Measurements from ENCODE around the gene LPP.

The LPP gene

DNA sequence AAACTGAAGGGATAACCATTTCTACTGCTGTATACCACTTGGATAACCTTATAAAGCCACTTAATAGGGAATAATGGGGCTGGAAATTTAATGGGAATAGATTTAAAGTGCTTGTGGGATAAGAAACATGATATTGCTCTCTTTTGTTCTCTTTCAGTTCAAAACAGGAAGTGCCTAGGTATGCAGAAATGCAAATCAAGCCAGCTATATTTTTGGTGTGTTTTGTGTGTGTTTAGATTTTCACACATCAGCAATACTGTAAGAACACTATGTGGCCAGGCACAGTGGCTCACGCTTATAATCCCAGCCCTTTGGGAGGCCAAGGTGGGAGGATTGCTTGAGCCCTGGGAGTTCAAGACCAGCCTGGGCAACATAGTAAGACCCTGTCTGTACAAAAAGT, 575.5 kb downstream of the LPP start:
- peak in 1 of 5 experiments; percentile 29 for DNase-seq

DNA sequence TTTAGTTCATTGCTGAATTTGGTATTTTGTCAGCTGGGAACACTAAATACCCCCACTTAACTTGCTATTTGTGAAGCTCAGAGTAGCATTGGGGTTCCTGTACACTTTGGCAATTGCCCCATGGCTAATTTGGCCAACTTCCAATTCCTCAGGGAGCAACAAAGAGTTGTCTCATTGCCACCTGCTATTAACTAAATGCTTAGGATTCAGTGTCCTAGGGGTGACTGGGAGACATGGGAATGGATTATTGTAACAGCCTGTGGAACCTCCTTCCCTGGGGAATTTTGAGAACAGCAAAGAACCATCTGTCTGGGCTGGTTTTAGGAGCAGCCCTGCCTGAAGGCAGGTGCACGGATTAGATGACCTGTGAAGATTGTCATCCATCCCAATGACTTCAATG, 580.4 kb downstream of the LPP start:
- no peak for DNase-seq

DNA sequence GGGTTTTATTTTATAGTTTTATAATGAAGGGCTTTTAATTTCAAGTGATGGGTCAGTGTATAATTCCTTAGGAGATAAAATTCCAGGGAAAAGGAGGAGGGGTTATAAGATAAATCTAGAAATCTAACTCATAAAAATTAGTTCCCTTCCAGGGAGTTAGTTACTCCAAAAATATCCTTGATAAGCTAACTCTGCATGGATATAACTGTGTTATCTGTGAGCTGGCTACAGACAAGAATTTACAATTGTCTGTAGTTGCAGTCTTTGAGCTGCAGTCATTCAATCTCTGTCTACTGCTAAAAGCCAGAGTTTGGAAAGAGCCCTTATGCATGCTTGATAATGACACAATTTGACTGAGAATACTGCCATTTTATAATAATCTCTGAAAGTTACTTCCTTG, 585.6 kb downstream of the LPP start:
- DNase-seq, result no peak

DNA sequence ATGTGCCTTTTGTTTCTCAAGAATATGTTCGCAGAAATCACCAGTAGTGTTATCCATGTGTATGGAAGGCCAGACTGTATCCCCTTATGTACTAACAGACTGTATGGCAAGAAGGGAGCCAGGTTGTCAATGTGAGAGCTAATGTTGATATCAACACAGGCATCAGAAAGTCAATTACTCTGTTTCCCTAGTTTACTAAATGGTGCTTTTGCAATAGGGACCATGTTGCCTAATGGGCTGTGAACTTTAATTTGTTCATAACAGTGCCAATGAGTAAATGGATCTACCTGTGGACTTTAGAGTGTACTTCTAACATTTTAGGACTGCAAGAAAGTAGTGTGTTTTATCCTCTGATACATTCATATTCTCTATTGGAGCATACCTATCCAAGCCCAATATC, 586.1 kb downstream of the LPP start:
- no peak for DNase-seq

DNA sequence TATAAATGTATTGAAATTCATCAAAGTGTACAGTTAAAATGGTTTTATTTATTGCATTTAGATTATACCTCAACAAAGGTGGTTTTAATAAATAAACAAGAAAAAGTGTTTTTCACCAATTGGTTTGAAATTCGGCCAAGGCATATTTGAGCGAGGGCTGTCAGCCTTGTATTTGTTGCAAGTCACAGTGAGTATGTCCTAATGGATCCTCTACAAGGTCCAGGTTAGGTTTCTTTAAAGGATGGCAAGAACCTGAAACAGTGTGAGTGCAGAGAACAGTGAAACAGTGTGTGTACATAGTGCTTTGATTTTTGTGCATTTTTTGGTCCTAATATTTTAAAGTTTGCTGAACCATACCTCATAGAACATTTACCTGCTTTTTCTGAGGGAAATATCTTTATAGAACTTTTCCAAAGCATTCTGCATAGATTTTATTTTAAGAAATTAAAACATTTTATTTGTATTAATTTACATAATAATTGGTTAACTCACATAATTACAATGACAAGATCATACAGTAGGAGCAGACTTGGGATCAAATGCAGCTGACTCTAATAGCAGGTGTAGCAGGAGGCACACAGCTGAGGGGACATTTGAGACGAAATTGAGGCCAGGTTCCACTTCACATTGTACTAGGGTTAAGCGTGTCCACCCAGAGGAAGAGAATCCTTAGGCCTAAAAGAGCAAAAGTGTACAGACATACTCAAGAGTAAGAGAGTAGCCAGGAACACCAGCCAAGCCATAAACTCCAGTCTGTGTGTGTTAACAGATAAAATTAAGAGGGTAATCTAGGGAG, 589.0 kb downstream of the LPP start:
- DNase-seq, result no peak

DNA sequence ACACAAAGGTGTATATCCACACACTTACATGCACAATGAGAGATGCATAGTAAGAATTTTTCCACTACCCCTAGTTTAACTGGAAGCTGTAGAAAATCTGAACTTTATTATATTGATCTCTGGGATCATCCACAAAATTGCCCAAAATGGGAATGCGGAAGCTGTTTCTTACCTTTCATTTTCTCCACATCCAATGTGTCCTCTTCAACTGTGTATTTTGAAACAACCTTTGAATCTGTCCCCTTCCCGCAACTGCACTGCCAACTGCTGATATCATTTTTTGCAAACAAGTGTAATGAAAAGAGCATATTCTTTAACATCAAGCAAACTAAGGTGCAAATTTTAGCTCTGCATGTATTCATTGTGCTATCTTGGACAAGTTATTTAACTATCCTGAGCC, 590.2 kb downstream of the LPP start:
- DNase-seq, result no peak

DNA sequence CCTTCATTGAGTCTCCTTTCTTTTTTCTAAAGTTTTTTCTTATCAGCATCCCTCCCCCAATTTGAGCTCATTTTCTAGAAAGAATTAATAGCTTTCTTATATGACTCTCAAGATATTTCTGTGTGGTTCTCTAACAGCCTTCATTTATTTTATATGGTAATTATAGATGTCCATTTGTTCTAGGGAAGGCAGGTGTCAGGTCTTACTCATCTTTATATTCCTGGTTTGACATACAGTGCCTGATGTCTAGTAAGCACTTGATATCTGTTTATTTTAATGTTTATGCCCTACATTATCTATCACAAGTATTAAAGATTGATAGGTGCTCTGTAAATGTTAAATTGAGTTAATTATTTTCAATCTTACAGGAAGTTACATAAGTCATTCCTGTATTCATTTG, 591.1 kb downstream of the LPP start:
- no peak for DNase-seq

DNA sequence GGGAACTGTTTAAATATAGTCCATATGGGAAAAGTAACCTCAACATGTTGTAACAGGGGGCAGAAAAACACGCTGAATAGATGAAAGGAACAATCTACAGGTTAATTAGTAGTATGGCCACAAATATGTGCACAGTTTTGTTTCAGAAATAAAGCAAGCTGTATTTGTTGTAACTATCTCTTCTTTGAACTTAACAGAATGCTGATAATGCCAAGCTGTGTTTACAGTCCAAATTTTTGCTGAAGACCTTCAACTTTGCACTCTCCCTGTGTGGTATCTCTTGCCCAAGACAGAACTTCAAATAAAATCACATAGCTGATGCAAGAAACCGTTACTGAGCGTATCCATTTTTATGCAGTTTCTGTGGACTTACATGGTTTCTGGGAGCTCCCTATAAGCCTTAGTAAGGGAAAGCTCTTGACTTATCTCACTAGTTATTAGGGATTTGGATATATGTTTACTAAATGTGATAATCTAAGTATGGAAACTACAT, 592.4 kb downstream of the LPP start:
- DNase-seq, result no peak

DNA sequence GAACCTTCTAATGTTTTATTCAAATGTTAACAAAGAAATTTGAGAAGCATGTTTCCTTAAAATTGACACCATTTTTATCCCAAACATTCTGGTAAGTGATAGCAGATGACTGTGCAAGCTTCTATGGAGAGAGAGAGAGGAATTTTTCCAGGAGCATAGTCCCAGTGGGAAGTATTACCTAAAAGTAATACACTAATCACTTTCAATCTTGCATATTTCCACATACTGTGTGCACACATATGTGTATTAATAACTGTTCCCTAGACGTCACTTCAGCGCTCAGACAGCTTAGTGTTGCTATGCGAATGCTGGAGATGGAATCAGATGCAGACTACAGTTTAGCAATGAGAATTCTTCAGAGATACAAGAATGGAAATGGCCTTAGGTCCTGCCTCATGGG, 593.5 kb downstream of the LPP start:
- DNase-seq, result no peak

DNA sequence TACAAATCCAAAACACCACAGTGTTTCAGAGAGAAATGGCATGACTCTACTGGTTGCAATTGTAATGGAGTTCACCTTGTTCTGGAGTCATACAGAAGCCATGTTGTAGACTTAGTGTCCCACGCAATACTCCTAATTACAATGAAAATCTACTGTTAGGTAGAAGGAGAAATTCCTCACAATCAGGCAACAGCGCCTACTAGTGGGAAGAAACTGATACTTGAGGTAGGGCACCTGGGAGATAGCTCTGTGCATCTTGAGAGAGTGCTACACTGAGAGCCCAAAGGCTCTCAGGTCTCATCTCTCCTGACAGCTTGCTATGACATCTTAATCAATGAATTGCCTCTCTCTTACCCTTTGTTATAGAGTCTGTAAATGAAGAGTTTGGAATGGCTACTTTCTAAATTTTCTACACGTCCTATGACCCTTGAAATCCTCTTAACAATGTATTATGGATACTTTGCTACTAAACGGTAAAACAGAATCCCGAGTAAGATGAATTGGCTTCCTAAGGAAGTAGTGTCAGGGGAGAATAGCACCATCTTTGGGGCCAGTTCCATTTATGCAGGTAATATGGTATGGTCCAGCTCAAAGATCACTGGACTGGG, 595.2 kb downstream of the LPP start:
- peak in 4 of 5 experiments; percentile 22 to 54 (median 29) for DNase-seq

DNA sequence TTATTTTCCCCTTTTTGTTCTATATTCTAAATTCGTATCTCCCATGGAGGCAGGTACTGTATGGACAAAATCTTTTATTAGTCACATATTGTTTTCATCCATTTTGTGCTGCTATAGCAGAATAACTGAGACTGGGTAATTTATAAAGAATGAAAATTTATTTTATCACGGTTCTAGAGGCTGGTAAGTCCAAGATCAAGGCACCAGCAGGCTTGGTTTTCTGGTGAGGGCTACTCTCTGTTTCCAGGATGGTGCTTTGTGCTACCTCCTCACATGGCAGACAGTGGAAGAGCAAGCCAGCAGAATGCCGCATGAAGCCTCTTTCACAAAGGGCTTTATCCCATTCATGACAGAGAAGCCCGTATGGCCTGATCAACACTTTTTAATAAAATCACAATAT, 595.9 kb downstream of the LPP start:
- DNase-seq, result no peak

DNA sequence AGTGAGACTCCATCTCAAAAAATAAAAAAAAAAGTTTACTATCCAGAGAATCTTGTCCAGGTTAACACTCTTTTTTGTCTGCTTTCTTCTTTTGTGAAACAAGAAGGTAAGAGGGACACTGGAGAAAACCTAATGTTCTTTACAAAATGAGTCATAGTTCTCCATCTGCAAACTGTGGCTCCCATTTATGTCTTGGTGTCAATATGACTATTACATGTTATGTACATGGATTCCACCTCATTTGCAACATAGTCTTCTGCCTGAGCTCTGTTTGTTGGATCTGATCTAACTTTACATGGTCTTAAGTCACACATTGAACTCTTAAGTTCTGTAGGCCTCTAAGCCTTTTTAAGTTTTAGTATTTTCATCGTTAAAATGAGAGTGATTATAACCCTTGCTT, 596.7 kb downstream of the LPP start:
- peak in 1 of 5 experiments; percentile 45 for DNase-seq

DNA sequence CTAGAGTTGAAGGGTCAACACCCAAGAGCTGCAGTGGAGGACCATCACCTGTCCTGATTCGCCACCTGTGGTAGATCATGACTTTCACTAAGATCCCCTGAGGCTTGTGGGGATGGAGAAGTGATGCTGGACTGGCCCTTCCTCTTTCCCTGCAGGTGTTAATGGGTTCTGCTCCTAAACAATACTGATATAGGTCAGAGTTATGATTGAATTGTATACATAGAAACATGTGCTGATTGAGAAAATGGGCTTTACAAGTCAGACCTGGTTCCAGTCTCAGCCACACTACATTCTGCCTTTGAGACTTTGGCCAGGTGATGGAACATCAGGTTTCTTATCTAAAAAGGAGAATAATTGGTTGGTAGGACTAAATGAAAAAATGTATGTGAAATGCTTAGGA, 598.9 kb downstream of the LPP start:
- DNase-seq, result no peak

DNA sequence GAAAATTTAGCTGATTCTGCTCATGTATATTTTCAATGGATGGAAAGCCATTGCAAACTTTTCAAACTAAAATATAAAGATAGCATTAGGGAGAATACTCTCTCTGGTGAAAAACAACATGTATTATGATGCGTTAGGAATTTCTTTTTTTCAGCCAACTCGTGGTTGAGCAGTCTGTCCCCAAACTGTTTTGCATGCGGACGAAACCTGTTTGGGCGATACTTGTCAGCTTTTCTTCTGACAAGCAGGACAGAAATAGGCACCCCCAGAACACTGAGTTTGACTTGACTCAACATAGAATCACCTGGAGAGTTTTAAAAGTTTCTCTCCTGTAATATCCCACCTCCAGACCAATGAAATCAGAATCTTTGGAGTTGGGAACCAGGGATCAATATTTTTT, 600.3 kb downstream of the LPP start:
- no peak for DNase-seq

DNA sequence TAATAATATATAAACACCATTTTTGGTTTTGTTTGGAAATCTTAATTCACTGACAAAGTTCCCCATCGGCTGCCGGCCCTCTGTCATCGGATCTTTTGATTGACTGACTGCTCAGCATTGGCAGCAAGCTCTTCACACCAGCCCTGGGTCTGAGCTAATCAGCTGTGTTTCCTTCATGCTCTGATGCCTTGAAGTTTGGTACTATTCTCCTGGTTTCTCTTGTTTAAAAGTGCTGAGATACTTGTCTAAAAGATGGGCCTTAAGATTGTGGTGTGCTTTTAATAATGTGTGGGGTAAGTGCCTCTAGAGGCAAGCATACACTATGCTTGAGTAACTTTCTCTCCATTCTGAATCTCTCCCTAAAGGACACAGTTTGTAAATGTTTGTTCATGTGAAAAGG, 602.3 kb downstream of the LPP start:
- DNase-seq, result no peak

DNA sequence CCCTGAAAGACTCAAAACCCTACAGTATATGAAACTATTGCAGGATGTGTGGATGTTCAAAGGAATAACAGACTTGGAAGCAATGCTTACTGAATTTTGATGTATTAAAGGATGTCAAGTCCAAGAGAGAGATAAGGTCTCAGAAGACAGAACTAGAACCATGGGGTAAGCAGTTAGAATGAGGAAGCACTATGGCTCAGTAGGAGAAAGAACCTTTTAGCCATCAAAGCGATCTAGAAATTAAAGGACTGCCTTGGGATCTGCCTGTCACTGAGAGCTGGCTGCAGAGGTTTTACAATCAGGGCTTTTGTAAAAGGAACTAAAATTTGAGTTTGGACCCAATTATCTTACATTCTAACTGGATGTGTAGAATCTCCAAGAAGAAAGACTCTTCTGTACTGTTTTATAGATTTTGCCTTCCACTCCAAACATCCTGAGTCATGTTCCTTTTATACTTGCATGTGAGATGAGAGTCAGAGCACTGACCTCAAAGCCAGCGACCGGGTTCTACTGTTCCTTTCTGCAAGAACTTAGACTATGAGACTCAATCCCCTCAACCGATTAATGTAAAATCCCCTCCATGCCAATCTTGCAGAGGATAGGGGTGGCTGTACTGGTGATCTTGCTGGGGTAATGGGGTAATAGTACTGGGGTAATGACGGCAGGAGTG, 605.5 kb downstream of the LPP start:
- DNase-seq, result no peak

DNA sequence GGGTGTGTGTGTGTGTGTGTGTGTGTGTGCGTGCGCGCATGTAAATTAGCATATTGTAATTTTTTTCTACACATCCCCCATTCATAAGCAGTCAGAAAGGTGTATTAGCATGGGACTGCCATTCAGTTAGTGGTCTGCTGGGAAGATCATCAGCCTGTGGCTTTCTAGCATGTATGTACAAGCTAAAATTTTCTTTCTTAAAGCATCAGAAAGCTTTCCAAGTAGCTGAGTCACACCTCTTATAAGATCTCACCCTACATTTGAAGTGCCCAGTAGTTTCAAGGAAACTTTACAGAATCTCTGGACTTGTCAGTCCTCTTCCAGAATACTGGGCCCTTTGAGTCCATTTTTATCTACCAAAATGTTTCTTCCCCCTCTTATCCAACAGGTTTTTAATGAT, 606.5 kb downstream of the LPP start:
- no peak for DNase-seq

DNA sequence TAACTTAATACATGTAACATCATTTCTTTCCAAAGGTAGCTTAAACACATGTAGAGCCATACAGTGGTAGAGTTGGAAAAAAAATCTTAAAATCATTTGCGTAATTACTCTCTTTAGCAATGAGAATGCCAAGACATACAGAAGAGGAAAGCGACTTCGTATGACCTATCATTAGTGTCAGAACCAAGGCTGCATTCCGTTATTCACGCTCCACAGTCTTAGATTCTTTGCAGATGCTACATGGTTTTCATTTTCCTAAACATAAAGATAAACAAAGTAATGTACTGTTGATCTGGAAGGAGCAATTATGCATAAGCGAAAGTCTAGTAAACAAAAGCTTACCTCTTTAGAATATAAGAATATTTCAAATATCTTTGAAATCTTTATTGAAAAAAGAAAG, 607.5 kb downstream of the LPP start:
- no peak for DNase-seq

DNA sequence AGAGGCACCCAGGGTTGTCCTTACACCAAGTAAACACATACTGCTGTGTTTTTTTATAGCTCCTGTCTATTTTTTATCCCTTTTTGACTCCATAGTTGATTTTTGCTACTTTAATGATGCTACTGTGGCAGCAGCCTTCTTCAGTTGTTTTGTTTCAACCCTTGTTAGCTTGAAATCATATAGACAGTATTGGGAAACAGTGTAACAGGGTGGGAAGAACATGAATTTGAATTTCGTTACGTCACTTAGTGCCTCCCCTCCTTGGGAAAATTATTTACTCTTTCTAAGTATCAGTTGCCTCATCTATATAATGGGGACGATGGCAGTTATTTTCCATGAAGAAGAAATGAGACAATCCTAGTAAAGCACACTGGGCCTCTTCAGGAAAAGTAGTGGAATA, 608.0 kb downstream of the LPP start:
- no peak for DNase-seq

DNA sequence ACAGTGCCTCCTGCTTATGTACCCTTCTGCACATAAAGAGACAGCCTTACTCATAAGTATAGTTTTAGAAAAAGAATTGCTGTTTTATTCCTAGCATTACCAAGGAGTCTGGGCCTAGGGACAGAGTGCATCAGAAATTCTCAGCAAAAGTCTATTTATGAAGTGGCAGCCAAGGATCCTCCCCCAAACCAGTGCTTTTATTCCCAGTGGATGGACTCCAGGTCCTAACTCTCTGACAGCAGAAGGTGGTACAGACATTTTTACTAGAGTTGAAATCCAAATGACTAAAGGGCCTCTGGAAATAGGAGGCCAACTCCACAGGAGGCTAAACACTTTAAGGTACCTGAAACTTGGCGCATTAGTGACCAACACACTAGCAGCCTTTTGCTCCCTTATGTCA, 610.7 kb downstream of the LPP start:
- DNase-seq, result no peak

DNA sequence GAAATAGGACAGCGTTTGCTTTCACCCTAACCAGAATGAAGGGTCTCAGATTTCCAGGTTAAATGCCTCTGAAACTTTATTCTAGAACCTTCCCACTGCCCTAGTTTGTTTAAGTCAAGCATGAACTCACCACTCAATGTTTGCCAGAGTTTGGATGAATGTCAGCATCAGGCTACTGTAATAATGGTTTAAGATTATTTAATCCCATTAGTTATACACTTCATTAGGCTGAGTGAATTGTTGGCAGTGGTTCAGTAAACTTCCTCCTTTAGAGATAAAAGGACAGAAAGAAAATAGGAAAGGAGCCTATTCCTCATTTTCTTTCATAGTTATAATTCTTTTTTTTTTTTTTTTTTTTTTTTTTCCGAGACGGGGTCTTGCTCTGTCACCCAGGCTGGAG, 615.9 kb downstream of the LPP start:
- DNase-seq, result no peak

DNA sequence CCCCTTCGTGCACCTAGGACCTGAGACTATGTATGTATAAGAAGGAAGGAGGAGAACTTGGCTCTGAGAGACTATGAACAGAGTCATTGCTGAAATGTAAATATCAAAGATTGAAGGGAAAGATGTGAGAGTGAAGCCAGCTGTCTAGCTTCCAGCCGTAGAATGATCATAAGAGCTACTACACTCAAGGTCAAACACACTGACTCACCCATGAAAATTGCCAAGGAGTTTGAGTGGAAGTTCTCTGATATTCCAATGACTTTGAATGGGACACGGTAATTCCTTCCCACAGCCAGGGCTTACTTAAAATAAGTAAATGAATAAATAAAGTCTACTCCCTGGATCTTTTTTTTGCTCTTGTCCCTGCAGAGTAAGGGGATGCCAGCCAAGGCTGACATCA, 618.9 kb downstream of the LPP start:
- no peak for DNase-seq

DNA sequence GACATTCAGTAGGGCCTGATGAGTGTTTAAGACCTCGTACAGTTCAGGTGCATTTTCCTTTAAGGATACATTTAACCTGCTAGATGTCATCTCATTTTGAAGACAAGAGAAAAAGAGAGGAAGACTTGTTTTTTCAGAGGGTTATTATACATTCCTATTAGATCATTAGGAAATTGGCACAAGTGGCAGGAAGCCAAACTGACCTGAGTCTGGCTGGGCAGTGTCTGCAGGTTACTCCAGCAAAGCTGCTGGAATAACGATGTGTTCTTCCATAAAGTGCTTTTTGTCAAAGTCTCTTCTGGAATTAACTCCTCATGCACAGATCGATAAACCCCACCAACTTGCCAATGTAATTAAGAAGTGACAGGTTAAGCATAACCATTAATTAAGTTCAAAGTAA, 621.5 kb downstream of the LPP start:
- DNase-seq, result no peak

DNA sequence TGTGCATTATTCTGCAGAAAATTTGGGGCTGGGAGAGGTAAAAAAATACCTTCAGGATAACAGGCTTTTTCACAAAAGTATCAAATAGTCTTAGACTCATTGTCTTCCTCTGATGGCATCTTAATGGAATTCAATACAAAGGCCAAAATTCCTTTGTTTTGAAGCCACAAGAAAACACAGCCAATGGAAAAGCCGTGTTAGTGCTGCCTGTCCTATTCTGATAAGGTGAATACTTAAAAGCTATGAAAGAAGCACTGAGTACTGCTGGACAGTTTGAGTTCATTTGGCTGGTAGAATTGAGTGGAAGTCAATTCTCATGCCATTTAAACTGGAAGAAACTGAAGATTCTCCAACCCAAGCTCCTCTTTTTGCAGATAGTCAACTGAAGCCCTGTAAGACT, 622.5 kb downstream of the LPP start:
- no peak for DNase-seq

Measured in T-helper 2 cell (primary cell).